ENCODE results near the gene EFCAB14. TPM values are rescaled to one million over a fixed set of nuclear protein-coding genes. Genes with fewer than 3 reads are reported as not detected.

EFCAB14 gene
- total RNA-seq, 1 donor from 2014 or later, result 59.0 TPM

- no peaks in the 10 kb centered on the region for H3K9me3 ChIP-seq (replicated peaks)
- no peak for TF ChIP-seq CTCF (IDR thresholded peaks at IDR 0.05; ENCODE audit: borderline replicate concordance)
- H3K27ac ChIP-seq (replicated peaks), result peak overlapping the region; percentile 86
- H3K4me3 ChIP-seq, result peak overlapping the region; percentile 84
- H3K36me3 ChIP-seq, result peaks cover 21% of the 10 kb centered on the region
- DNase-seq, result no peak
- H3K4me1 ChIP-seq, result peaks cover 51% of the 10 kb centered on the region
- H3K27me3 ChIP-seq (ENCODE audit: low read depth), result no peaks in the 10 kb centered on the region
- intact Hi-C loops (cut with micrococcal nuclease), result loop anchor here (10.0 kb wide), 1 partner anchor 185 kb away; a partner anchor contains a TSS
Measured at GRCh38 chr1:46719689-46720088, 775 bp upstream of the EFCAB14 start.

GRCh38 chr1:46718340-46718726 lies 581 bp downstream of the EFCAB14 start:
- Histone ChIP-seq H3K36me3 (peaks cover 34% of the 10 kb centered on the region), H3K27ac (replicated peaks) (peak overlapping the region; percentile 86), H3K4me3 (peak overlapping the region; percentile 84), H3K27me3 (ENCODE audit: low read depth) (no peaks in the 10 kb centered on the region), H3K4me1 (peaks cover 48% of the 10 kb centered on the region), H3K9me3 (replicated peaks) (no peaks in the 10 kb centered on the region)
- DNase-seq, result no peak
- no peak for TF ChIP-seq CTCF (IDR thresholded peaks at IDR 0.05; ENCODE audit: borderline replicate concordance)
- intact Hi-C loops (cut with micrococcal nuclease), result no loop called here

GRCh38 chr1:46717654-46718053 lies 1.3 kb downstream of the EFCAB14 start:
- Histone ChIP-seq H3K9me3 (replicated peaks) (no peaks in the 10 kb centered on the region), H3K27me3 (ENCODE audit: low read depth) (no peaks in the 10 kb centered on the region), H3K36me3 (peaks cover 41% of the 10 kb centered on the region), H3K27ac (replicated peaks) (no peak overlapping the region), H3K4me1 (peaks cover 52% of the 10 kb centered on the region), H3K4me3 (peak overlapping the region; percentile 84)
- no peak for DNase-seq
- intact Hi-C loops (cut with micrococcal nuclease), result no loop called here
- TF ChIP-seq CTCF (IDR thresholded peaks at IDR 0.05; ENCODE audit: borderline replicate concordance), result no peak

DNA sequence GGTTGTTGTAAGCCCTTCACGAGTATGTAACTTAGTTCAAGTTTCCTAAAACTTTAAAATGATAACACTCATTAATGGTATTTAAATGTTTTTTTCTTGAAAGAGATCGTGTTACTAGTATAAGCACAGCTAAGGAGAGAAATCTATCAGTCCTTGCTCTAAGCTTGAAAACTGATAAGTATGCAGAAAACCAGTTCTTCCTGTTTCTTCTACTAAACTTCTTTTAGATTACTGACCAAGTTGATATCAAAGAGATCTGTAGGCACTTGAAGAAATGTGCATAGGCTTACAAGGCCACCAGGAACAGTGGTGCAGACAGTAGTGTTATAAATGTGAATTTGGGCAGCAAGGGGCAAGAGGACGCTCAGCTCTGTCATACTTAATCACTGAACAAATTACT lies 3.9 kb downstream of the EFCAB14 start:
- no peak for TF ChIP-seq CTCF (IDR thresholded peaks at IDR 0.05; ENCODE audit: borderline replicate concordance)
- Histone ChIP-seq H3K27ac (replicated peaks) (no peak overlapping the region), H3K36me3 (peaks cover 63% of the 10 kb centered on the region), H3K4me1 (peaks cover 51% of the 10 kb centered on the region), H3K27me3 (ENCODE audit: low read depth) (no peaks in the 10 kb centered on the region), H3K9me3 (replicated peaks) (no peaks in the 10 kb centered on the region), H3K4me3 (no peak overlapping the region)
- DNase-seq, result no peak
- intact Hi-C loops (cut with micrococcal nuclease), result no loop called here

DNA sequence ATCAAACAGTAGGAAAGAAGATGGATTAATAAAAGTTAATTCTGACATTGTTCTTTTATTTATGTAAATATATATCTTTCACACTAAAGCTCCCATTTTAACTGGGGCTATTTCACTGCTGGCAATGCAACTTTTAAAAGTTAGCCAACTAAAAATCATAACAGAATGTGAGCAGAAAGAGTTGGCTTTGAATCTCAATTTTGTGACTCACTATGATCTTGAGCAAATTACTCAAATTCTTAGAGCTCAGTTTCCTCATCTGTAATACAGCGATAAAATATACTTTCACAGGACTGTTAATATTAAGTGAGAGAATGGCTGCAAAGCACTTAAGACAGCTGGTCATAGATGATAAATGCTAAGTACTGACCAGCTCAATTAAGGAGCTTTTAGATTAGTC lies 10.8 kb downstream of the EFCAB14 start:
- DNase-seq, result no peak
- no peak for TF ChIP-seq CTCF (IDR thresholded peaks at IDR 0.05; ENCODE audit: borderline replicate concordance)
- Histone ChIP-seq H3K27ac (replicated peaks) (no peak overlapping the region), H3K27me3 (ENCODE audit: low read depth) (no peaks in the 10 kb centered on the region), H3K4me3 (no peak overlapping the region), H3K36me3 (peaks cover 90% of the 10 kb centered on the region), H3K4me1 (peaks cover 6% of the 10 kb centered on the region), H3K9me3 (replicated peaks) (no peaks in the 10 kb centered on the region)
- intact Hi-C loops (cut with micrococcal nuclease), result no loop called here

- Histone ChIP-seq H3K27me3 (ENCODE audit: low read depth) (no peaks in the 10 kb centered on the region), H3K36me3 (peaks cover 89% of the 10 kb centered on the region), H3K4me3 (no peak overlapping the region), H3K27ac (replicated peaks) (no peak overlapping the region), H3K4me1 (peaks cover 17% of the 10 kb centered on the region), H3K9me3 (replicated peaks) (no peaks in the 10 kb centered on the region)
- intact Hi-C loops (cut with micrococcal nuclease), result no loop called here
- TF ChIP-seq CTCF (IDR thresholded peaks at IDR 0.05; ENCODE audit: borderline replicate concordance), result no peak
- no peak for DNase-seq
Measured at GRCh38 chr1:46705408-46705807, 13.5 kb downstream of the EFCAB14 start.
